NB4 (cell line): ENCODE measurements around the gene COL1A2.

Experiments
- DNase-seq: peaks from one replicate; pipeline ENCODE4 v3.0.0; 2010; ENCODE audit warnings: low read depth
- H3K4me3 ChIP-seq: one replicate; pipeline ENCODE4 v1.5.1; 2011; ENCODE audit warnings: mild to moderate bottlenecking, low read depth, low read length, moderate library complexity
- CTCF ChIP-seq: IDR thresholded peaks from one replicate; pipeline ENCODE4 v1.5.1; 2012; ENCODE audit warnings: low read depth, low read length
- MAX ChIP-seq: IDR thresholded peaks from 2 replicates; pipeline ENCODE4 v1.6.1; 2011; ENCODE audit warnings: low read depth, low read length
- MYC ChIP-seq: IDR thresholded peaks from 2 replicates; pipeline ENCODE4 v1.6.1; 2011; ENCODE audit warnings: low read depth, low read length
- POLR2A ChIP-seq: IDR thresholded peaks from 2 replicates; pipeline ENCODE4 v1.6.1; 2011; ENCODE audit warnings: mild to moderate bottlenecking; ENCODE audit not compliant: insufficient read length; ENCODE audit errors: extremely low read depth

The COL1A2 gene

GRCh38 chr7:94414481-94414880 lies 19.8 kb downstream of the COL1A2 start:
- TF ChIP-seq MYC: no peak
- no peak for TF ChIP-seq MAX
- no peak for TF ChIP-seq CTCF
- no peak for TF ChIP-seq POLR2A
- DNase-seq: no peak

GRCh38 chr7:94414980-94415379 lies 20.3 kb downstream of the COL1A2 start:
- DNase-seq: no peak
- H3K4me3 ChIP-seq: no peak overlapping the region
- no peak for TF ChIP-seq MYC
- no peak for TF ChIP-seq MAX
- TF ChIP-seq CTCF: no peak
- no peak for TF ChIP-seq POLR2A

More at GRCh38 chr7:94414481-94414880, 19.8 kb downstream of the COL1A2 start:
- no peak overlapping the region for H3K4me3 ChIP-seq

GRCh38 chr7:94417306-94417705 lies 22.6 kb downstream of the COL1A2 start:
- DNase-seq: no peak
- H3K4me3 ChIP-seq: no peak overlapping the region

GRCh38 chr7:94417901-94418300 lies 23.2 kb downstream of the COL1A2 start:
- no peak for DNase-seq
- H3K4me3 ChIP-seq: no peak overlapping the region
- no peak for TF ChIP-seq MAX
- TF ChIP-seq MYC: no peak
- TF ChIP-seq CTCF: no peak
- no peak for TF ChIP-seq POLR2A

More at GRCh38 chr7:94417306-94417705, 22.6 kb downstream of the COL1A2 start:
- TF ChIP-seq POLR2A (no peak), MAX (no peak), CTCF (no peak), MYC (no peak)

GRCh38 chr7:94418851-94419250 lies 24.2 kb downstream of the COL1A2 start:
- no peak overlapping the region for H3K4me3 ChIP-seq
- no peak for DNase-seq
- TF ChIP-seq MYC (no peak), CTCF (no peak), POLR2A (no peak), MAX (no peak)

GRCh38 chr7:94420328-94420727 lies 25.6 kb downstream of the COL1A2 start:
- no peak overlapping the region for H3K4me3 ChIP-seq
- no peak for DNase-seq
- TF ChIP-seq MYC (no peak), MAX (no peak), CTCF (no peak), POLR2A (no peak)
